B cell (primary cell): ENCODE results near the gene SRRM2. TPM values are rescaled to one million over a fixed set of nuclear protein-coding genes. Genes with fewer than 3 reads are reported as not detected.
A peak's percentile ranks its signal among the peaks of the same experiment; 100 is the strongest.

ENCODE experiments used
- ATAC-seq: fragments of 200-7000 bp; cut with Tn5 transposase; one replicate; pipeline ENCODE4 v1.10.0; 2021; ENCODE audit warnings: low read depth, mild to moderate bottlenecking, moderate number of reproducible peaks, moderate library complexity
- CTCF ChIA-PET: fragments of 350-600 bp; sonication (Branson Sonifier 250); formaldehyde crosslinking; loops from one replicate; lab custom pipeline; 2021; ENCODE audit warnings: antibody characterized with exemption, inconsistent platforms; lab: Charles Lee
- POLR2A ChIA-PET: fragments of 350-600 bp; sonication (Branson Sonifier 250); formaldehyde crosslinking; loops from one replicate; lab custom pipeline; 2021; ENCODE audit warnings: antibody characterized with exemption; lab: Charles Lee
- DNase-seq: peaks from one replicate; pipeline ENCODE4 v3.0.0; 2013
- H2AFZ ChIP-seq: 2 replicates; pipeline ENCODE4 v1.6.1; 2012; ENCODE audit warnings: mild to moderate bottlenecking, low read depth, low read length; ENCODE audit not compliant: insufficient read depth, poor library complexity, severe bottlenecking
- H3K27ac ChIP-seq, 2 donors: 1 replicate in 1 of 2; 2 replicates in 1 of 2; pipeline ENCODE4 v1.5.1; 2012 to 2013; ENCODE audit warnings: low read length in 2 of 2, mild to moderate bottlenecking in 2 of 2, moderate library complexity in 1 of 2
- H3K27me3 ChIP-seq, 4 experiments: fragments of 200-600 bp in 1 of 4; sonication (generic) in 1 of 4; replicated peaks in 1 of 4; 1 replicate in 2 of 4; 2 replicates in 2 of 4; pipeline versions ENCODE4 v1.6.1 to v1.7.0; 2013 to 2016; ENCODE audit warnings: low read length in 3 of 4, mild to moderate bottlenecking in 2 of 4, mixed read lengths in 1 of 4, moderate library complexity in 1 of 4; ENCODE audit not compliant: insufficient read depth in 4 of 4, control insufficient read depth in 3 of 4; ENCODE audit errors: control extremely low read depth in 1 of 4
- H3K36me3 ChIP-seq, 2 experiments: replicated peaks in 1 of 2; 1 replicate in 1 of 2; 2 replicates in 1 of 2; pipeline versions ENCODE4 v1.6.1 to v1.7.1; 2013; ENCODE audit warnings: low read length in 1 of 2; ENCODE audit not compliant: insufficient read depth in 2 of 2, control insufficient read depth in 1 of 2; ENCODE audit errors: control extremely low read depth in 1 of 2, extremely low read depth in 1 of 2
- H3K4me1 ChIP-seq, 2 donors: fragments of 200-600 bp in 1 of 2; sonication (generic) in 1 of 2; 1 replicate in 1 of 2; 2 replicates in 1 of 2; pipeline versions ENCODE4 v1.5.1 to v1.6.1; 2013 to 2017; ENCODE audit warnings: low read length in 2 of 2; ENCODE audit not compliant: control insufficient read depth in 2 of 2, insufficient read depth in 2 of 2
- H3K4me2 ChIP-seq: replicated peaks from 2 replicates; pipeline ENCODE3; 2012; ENCODE audit warnings: mild to moderate bottlenecking, low read depth, low read length; ENCODE audit not compliant: poor library complexity, severe bottlenecking
- H3K4me3 ChIP-seq, 5 experiments: fragments of 200-600 bp in 1 of 5; sonication (generic) in 1 of 5; 1 replicate in 3 of 5; 2 replicates in 2 of 5; pipeline versions ENCODE4 v1.5.1 to v1.7.0; 2011 to 2016; ENCODE audit warnings: low read length in 4 of 5, mild to moderate bottlenecking in 4 of 5, low read depth in 2 of 5, control low read depth in 1 of 5, moderate library complexity in 1 of 5; ENCODE audit not compliant: insufficient read depth in 1 of 5; ENCODE audit errors: control extremely low read depth in 1 of 5, extremely low read depth in 1 of 5
- H3K79me2 ChIP-seq: fragments of 200-600 bp; sonication (generic); one replicate; pipeline ENCODE4 v1.6.0; 2016; ENCODE audit warnings: low read length; ENCODE audit not compliant: control insufficient read depth, insufficient read depth
- H3K9ac ChIP-seq: fragments of 200-600 bp; sonication (generic); 2 replicates; pipeline ENCODE4 v1.6.1; 2017; ENCODE audit warnings: mild to moderate bottlenecking, low read length, moderate library complexity
- H3K9me3 ChIP-seq, 3 donors: one replicate each; pipeline versions ENCODE4 v1.6.1 to v1.7.1; 2013; ENCODE audit warnings: low read length in 2 of 3; ENCODE audit not compliant: control insufficient read depth in 2 of 3, insufficient read depth in 1 of 3; ENCODE audit errors: control extremely low read depth in 1 of 3
- H4K20me1 ChIP-seq: 2 replicates; pipeline ENCODE4 v1.6.0; 2012; ENCODE audit warnings: mild to moderate bottlenecking, low read length; ENCODE audit not compliant: insufficient read depth, control insufficient read depth, poor library complexity, severe bottlenecking
- H3K27ac Mint-ChIP-seq: one replicate; pipeline ENCODE4 v1.8.0; 2021; ENCODE audit warnings: mixed read lengths
- H3K27me3 Mint-ChIP-seq: one replicate; pipeline ENCODE4 v1.8.0; 2021; ENCODE audit warnings: mixed read lengths
- H3K4me1 Mint-ChIP-seq: one replicate; pipeline ENCODE4 v1.8.0; 2021; ENCODE audit warnings: mixed read lengths
- H3K4me3 Mint-ChIP-seq: one replicate; pipeline ENCODE4 v1.8.0; 2021; ENCODE audit warnings: mixed read lengths
- H3K9me3 Mint-ChIP-seq: one replicate; pipeline ENCODE4 v1.8.0; 2022; ENCODE audit warnings: mixed read lengths; ENCODE audit not compliant: insufficient read depth
- EZH2 ChIP-seq: IDR thresholded peaks from 2 replicates; pipeline ENCODE4 v1.6.1; 2012; ENCODE audit warnings: borderline replicate concordance, low read depth, mild to moderate bottlenecking, moderate library complexity, low read length; ENCODE audit not compliant: insufficient read depth, poor library complexity, severe bottlenecking
- WGBS: methylation state at CpG from one replicate; pipeline ENCODE4 v1.1.5; 2013; ENCODE audit warnings: missing lambda C conversion rate; ENCODE audit not compliant: insufficient coverage; 5-methylcytosine and 5-hydroxymethylcytosine counted together
- intact Hi-C: fragments of 100-400 bp; cut with micrococcal nuclease; formaldehyde crosslinking; loops from one replicate; pipeline ENCODE4 v1.10.0; 2022
- polyA plus RNA-seq: library from polyadenylated mRNA; depleted of rRNA; stranded (reverse); fragments of >200 nt; gene quantifications from 2 replicates; pipeline ENCODE4 v1.2.3, GENCODE V29; 2012
- total RNA-seq, 2 donors: library from RNA; stranded (reverse); fragments of 120-200 nt in 1 of 2; gene quantifications; 1 replicate in 1 of 2; 2 replicates in 1 of 2; pipeline versions ENCODE4 v1.2.3 to v1.2.4, GENCODE V29; 2013 to 2022
- TF ChIP-seq, protein P1 (sequence below): fragments of 200-600 bp; IDR thresholded peaks from one replicate; pipeline ENCODE4 v1.8.0; 2022; ENCODE audit warnings: antibody characterized with exemption, mild to moderate bottlenecking

Gene SRRM2
- total and polyA plus RNA-seq, 2 donors (not counting 1 experiment from before 2014, with no cell fraction given) = 1,485 to 1,879 TPM

DNA sequence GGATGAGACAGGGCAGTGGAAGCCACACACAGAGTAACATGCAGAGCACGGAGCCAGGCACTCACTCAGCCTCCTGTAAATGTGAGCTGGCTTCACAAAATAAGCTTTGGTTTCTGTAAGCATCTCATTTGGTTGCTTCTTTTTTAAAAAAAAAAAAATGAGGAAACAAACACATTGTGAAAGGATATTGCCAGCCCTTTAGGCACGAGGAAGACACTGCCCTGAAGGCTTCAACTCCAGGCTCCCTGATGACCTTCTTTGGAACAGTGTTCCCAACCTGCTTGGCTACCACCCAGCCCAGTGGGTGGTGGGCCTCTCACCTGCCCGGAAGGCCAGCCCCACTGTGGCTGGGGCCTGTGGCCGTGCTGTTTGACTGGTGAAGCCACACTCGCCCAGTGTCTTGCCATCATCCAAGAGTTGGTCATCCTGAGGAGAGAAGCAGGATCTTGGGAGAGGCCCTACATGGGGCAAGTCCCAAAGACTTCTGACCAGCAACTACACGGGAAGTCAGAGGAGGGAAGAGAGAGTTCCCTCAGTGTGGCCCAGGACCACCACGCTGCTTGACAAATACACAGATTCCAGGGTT is 22.8 kb downstream of the SRRM2 start:
- TF ChIP-seq, protein P1, sequence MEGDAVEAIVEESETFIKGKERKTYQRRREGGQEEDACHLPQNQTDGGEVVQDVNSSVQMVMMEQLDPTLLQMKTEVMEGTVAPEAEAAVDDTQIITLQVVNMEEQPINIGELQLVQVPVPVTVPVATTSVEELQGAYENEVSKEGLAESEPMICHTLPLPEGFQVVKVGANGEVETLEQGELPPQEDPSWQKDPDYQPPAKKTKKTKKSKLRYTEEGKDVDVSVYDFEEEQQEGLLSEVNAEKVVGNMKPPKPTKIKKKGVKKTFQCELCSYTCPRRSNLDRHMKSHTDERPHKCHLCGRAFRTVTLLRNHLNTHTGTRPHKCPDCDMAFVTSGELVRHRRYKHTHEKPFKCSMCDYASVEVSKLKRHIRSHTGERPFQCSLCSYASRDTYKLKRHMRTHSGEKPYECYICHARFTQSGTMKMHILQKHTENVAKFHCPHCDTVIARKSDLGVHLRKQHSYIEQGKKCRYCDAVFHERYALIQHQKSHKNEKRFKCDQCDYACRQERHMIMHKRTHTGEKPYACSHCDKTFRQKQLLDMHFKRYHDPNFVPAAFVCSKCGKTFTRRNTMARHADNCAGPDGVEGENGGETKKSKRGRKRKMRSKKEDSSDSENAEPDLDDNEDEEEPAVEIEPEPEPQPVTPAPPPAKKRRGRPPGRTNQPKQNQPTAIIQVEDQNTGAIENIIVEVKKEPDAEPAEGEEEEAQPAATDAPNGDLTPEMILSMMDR = no peak
- TF ChIP-seq EZH2 = no peak
- peaks cover 0 to 2% (median 0%) of the 10 kb centered on the region in 3 donors for H3K9me3 ChIP-seq
- ChIA-PET CTCF (no interaction called here), POLR2A (interaction anchor here (0.6 to 3.9 kb wide), 3 partner anchors 22 to 550 kb away, joined by 3 to 31 read pairs (median 3); partner anchors contain the start of gene SRRM2)
- H3K27me3 ChIP-seq = no peaks in the 10 kb centered on the region
- Mint-ChIP-seq H3K27ac (peak overlapping the region; percentile 62), H3K9me3 (no peaks in the 10 kb centered on the region), H3K27me3 (no peaks in the 10 kb centered on the region), H3K4me3 (peak overlapping the region; percentile 96), H3K4me1 (peaks cover 30% of the 10 kb centered on the region)
- DNase-seq (no peak), ATAC-seq (no peak)
- H3K4me1 ChIP-seq = peaks cover 17 to 29% of the 10 kb centered on the region in 2 donors
- no peak overlapping the region for H2AFZ ChIP-seq
- no peak overlapping the region for H3K9ac ChIP-seq
- H4K20me1 ChIP-seq = peaks cover 39% of the 10 kb centered on the region
- no peak overlapping the region for H3K4me3 ChIP-seq
- peaks cover 0 to 38% of the 10 kb centered on the region in 2 experiments for H3K36me3 ChIP-seq
- 93% methylated on average over 6 of the region's 7 CpGs for whole genome bisulfite sequencing
- H3K27ac ChIP-seq = no peak overlapping the region
- intact Hi-C loops = loop anchor here (5.0 to 10.0 kb wide), 4 partner anchors 90 to 783 kb away; partner anchors contain the start of genes KCTD5 and PKMYT1
- H3K4me2 ChIP-seq = peak overlapping the region; percentile 6
- H3K79me2 ChIP-seq = peaks cover 50% of the 10 kb centered on the region
